Ovary (tissue), 9 donors: ENCODE data around the gene POLK. TPM values are rescaled to one million over a fixed set of nuclear protein-coding genes. Genes with fewer than 3 reads are reported as not detected.
"Not testable (repeated sequence)": the region's sequence is repeated elsewhere in the genome, so short reads cannot be mapped to it uniquely, and the experiment has no call there.

Experiments
- DNase-seq, 5 donors: peaks; one replicate each; pipeline ENCODE4 v3.0.0-alpha.2; 2019 to 2020
- H3K27ac ChIP-seq, 2 donors: fragments of 200-600 bp; one replicate each; pipeline versions ENCODE4 v1.5.1 to v1.8.0; 2019 to 2022
- H3K27me3 ChIP-seq: fragments of 200-600 bp; one replicate; pipeline ENCODE4 v1.8.0; 2022
- H3K36me3 ChIP-seq: fragments of 200-600 bp; sonication (generic); one replicate; pipeline ENCODE4 v1.5.1; 2019
- H3K4me1 ChIP-seq: one replicate; pipeline ENCODE4 v1.8.1; 2013; ENCODE audit warnings: mild to moderate bottlenecking, moderate library complexity; ENCODE audit not compliant: insufficient read depth
- H3K4me3 ChIP-seq: fragments of 200-600 bp; sonication (generic); one replicate; pipeline ENCODE4 v1.5.1; 2017
- H3K9me3 ChIP-seq, 2 donors: fragments of 200-600 bp in 1 of 2; sonication (generic) in 1 of 2; one replicate each; pipeline versions ENCODE4 v1.5.1 to v1.8.1; 2013 to 2019; ENCODE audit warnings: mild to moderate bottlenecking in 1 of 2, moderate library complexity in 1 of 2
- CTCF ChIP-seq, 3 donors: fragments of 450-650 bp in 2 of 3; fragments of 200-600 bp in 1 of 3; IDR thresholded peaks; one replicate each; pipeline versions ENCODE4 v1.5.1 to v1.8.0; 2016 to 2022; ENCODE audit warnings: antibody characterized with exemption in 3 of 3, mild to moderate bottlenecking in 1 of 3
- EP300 ChIP-seq: sonication (generic); formaldehyde crosslinking; IDR thresholded peaks from one replicate; pipeline ENCODE4 v1.6.1; 2017; ENCODE audit warnings: antibody characterized with exemption
- POLR2A ChIP-seq: fragments of 450-650 bp; IDR thresholded peaks from one replicate; pipeline ENCODE4 v1.6.1; 2017; ENCODE audit warnings: antibody characterized with exemption, mild to moderate bottlenecking, moderate library complexity
- WGBS, 3 donors: extraction: QIAGEN DNeasy Blood & Tissue Kit in 1 of 3; methylation state at CpG; one replicate each; pipeline versions ENCODE4 v1.1.5 to v1.1.7; 2013 to 2017; 5-methylcytosine and 5-hydroxymethylcytosine counted together
- intact Hi-C, 4 donors: fragments of 100-400 bp; cut with DNase I; formaldehyde crosslinking; loops; one replicate each; pipeline versions ENCODE4 v1.11.0 to v1.15.1; 2022 to 2023
- polyA plus RNA-seq, 2 donors: library from polyadenylated mRNA; stranded (reverse); fragments of 200-250 nt in 1 of 2; fragments of 350-450 nt in 1 of 2; fragmentation: Illumina TruSeq in 1 of 2; extraction: RNeasy Lipid Tissue Mini Kit (QIAGEN cat#74804) in 1 of 2; gene quantifications; one replicate each; pipeline ENCODE4 v1.2.3, GENCODE V29; 2013 to 2014
- total RNA-seq, 7 donors: library from RNA; depleted of rRNA in 2 of 7; stranded (reverse); fragments of >200 nt in 2 of 7; fragmentation: NEBNext Ultra II Directional in 3 of 7; extraction: Animal tissue kit (Norgen Biotek cat#: 25700) in 3 of 7; gene quantifications; one replicate each; pipeline versions ENCODE4 v1.1.0 to v1.2.4, GENCODE V29; 2016 to 2023
- donor health status: DM: no; HTN: no; CAD: no; lungs with moderate emphysema.
- donor health status: DM: no; HTN: no; CAD: no.
- donor health status: Bipolar disorder and iron deficiency.
- donor health status: DM: yes; HTN: yes; CAD: no.
- donor health status: DM: no; HTN: no; CAD: no.
- donor health status: DM: yes; HTN: yes; CAD: no.

POLK gene
- total and polyA plus RNA-seq, 9 donors, result 9.3 to 41.0 (median 32.4) TPM

- Histone ChIP-seq H3K27me3 (no peaks in the 10 kb centered on the region), H3K9me3 (no peaks in the 10 kb centered on the region), H3K4me3 (no peak overlapping the region), H3K27ac (no peak overlapping the region), H3K36me3 (no peaks in the 10 kb centered on the region), H3K4me1 (no peaks in the 10 kb centered on the region)
- TF ChIP-seq CTCF (IDR thresholded peaks at IDR 0.05), result no peak
- TF ChIP-seq EP300, result no peak
- TF ChIP-seq POLR2A, result no peak
- DNase-seq, result no peak
- 93 to 99% (median 98%) methylated on average over 1 of the region's 1 CpG for WGBS, 3 donors
- intact Hi-C loops, result no loop called here
Measured at GRCh38 chr5:75553358-75553757, 41.7 kb downstream of the POLK start.

GRCh38 chr5:75558221-75558620, 46.5 kb downstream of the POLK start:
- DNase-seq, result no peak
- TF ChIP-seq POLR2A, result no peak
- Histone ChIP-seq H3K27me3 (no peaks in the 10 kb centered on the region), H3K4me1 (no peaks in the 10 kb centered on the region), H3K9me3 (no peaks in the 10 kb centered on the region), H3K27ac (no peak overlapping the region), H3K36me3 (no peaks in the 10 kb centered on the region), H3K4me3 (no peak overlapping the region)
- WGBS, 3 donors, result 95 to 100% (median 98%) methylated on average over 1 of the region's 1 CpG
- intact Hi-C loops, result no loop called here

- H3K36me3 ChIP-seq, result no peaks in the 10 kb centered on the region
- no peak overlapping the region for H3K27ac ChIP-seq
Measured at GRCh38 chr5:75558981-75559632, 47.4 kb downstream of the POLK start.

GRCh38 chr5:75560655-75561054, 49.0 kb downstream of the POLK start:
- H3K27me3 ChIP-seq, H3K27ac ChIP-seq, H3K4me1 ChIP-seq, H3K4me3 ChIP-seq, H3K9me3 ChIP-seq, intact Hi-C loops, DNase-seq, H3K36me3 ChIP-seq: not testable (repeated sequence)
- 99 to 100% (median 100%) methylated on average over 1 of the region's 1 CpG for WGBS, 3 donors

More at GRCh38 chr5:75558981-75559632, 47.4 kb downstream of the POLK start:
- intact Hi-C loops, result no loop called here
- Histone ChIP-seq H3K4me1 (no peaks in the 10 kb centered on the region), H3K9me3 (no peaks in the 10 kb centered on the region), H3K4me3 (no peak overlapping the region), H3K27me3 (no peaks in the 10 kb centered on the region)
- 74 to 81% (median 77%) methylated on average over 4 of the region's 4 CpGs for WGBS, 3 donors
- DNase-seq, result no peak
- TF ChIP-seq POLR2A, result no peak
- no peak for TF ChIP-seq EP300
- TF ChIP-seq CTCF (IDR thresholded peaks at IDR 0.05), result no peak

GRCh38 chr5:75565991-75566709, 54.5 kb downstream of the POLK start:
- H3K4me1 ChIP-seq, DNase-seq, H3K9me3 ChIP-seq, H3K4me3 ChIP-seq, H3K27me3 ChIP-seq, H3K36me3 ChIP-seq, intact Hi-C loops, H3K27ac ChIP-seq: not testable (repeated sequence)
- WGBS, 3 donors, result 80 to 92% (median 88%) methylated on average over 15 of the region's 15 CpGs

- no peaks in the 10 kb centered on the region for H3K36me3 ChIP-seq
- TF ChIP-seq CTCF (IDR thresholded peaks at IDR 0.05) (no peak), POLR2A (no peak), EP300 (no peak)
- H3K4me1 ChIP-seq, result peaks cover 4% of the 10 kb centered on the region
- intact Hi-C loops, result no loop called here
- no peak overlapping the region for H3K27ac ChIP-seq
- peak in 1 of 5 donors; percentile 12 for DNase-seq
- H3K27me3 ChIP-seq, result no peaks in the 10 kb centered on the region
- no peak overlapping the region for H3K4me3 ChIP-seq
- no peaks in the 10 kb centered on the region for H3K9me3 ChIP-seq
- 20 to 25% (median 22%) methylated on average over 6 of the region's 6 CpGs for WGBS, 3 donors
Measured at GRCh38 chr5:75566710-75567309, 55.1 kb downstream of the POLK start.
